Measurements from ENCODE around the gene FSTL3. TPM values are rescaled to one million over a fixed set of nuclear protein-coding genes. Genes with fewer than 3 reads are reported as not detected.

Gene FSTL3
- total RNA-seq, 1 donor: 49.2 TPM

DNA sequence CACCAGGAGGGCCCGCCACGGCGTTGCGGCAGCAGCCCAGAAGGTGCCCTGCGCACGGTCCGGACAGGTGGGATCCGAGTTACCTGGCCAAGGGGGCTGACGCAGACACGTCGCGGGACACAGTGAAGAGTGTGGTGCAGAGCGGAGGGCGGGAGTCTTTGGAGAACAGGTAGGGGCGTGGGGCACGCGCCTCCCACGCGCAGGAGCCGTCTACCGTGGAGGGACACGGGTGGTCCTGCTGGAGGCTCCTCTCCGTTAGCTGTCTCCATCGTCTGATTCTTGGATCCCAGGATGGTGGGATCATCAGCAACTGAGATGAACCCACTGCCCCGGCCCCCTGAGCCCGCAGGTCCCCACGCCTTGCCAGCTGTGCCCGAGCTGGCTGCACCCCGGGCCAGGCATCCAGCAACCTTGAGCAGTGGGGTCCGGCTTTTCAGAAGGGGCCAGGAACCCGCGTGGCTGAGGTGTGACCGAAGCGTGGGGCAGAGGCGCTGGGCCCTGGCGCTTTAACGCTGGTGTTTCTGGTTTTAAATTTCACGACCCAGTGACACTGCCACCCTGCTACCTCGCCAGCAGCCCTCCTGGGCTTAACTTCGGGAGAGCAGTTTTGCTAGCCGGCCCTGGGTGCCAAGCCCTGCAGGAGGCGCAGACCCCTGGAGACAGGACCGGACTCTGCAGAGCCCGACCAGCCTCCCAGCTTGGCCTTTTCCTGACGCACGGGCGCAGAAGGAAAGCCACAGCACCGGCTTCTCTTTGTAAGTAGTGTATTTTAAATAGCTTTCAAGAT is 29.2 kb upstream of the FSTL3 start:
- H3K4me3 ChIP-seq (ENCODE audit: low read depth, low read length): no peak overlapping the region
- DNase-seq (ENCODE audit: low read depth): no peak
- TF ChIP-seq, protein P1, sequence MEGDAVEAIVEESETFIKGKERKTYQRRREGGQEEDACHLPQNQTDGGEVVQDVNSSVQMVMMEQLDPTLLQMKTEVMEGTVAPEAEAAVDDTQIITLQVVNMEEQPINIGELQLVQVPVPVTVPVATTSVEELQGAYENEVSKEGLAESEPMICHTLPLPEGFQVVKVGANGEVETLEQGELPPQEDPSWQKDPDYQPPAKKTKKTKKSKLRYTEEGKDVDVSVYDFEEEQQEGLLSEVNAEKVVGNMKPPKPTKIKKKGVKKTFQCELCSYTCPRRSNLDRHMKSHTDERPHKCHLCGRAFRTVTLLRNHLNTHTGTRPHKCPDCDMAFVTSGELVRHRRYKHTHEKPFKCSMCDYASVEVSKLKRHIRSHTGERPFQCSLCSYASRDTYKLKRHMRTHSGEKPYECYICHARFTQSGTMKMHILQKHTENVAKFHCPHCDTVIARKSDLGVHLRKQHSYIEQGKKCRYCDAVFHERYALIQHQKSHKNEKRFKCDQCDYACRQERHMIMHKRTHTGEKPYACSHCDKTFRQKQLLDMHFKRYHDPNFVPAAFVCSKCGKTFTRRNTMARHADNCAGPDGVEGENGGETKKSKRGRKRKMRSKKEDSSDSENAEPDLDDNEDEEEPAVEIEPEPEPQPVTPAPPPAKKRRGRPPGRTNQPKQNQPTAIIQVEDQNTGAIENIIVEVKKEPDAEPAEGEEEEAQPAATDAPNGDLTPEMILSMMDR (IDR thresholded peaks at IDR 0.05; ENCODE audit: insufficient read depth, low read depth, low read length): no peak

DNA sequence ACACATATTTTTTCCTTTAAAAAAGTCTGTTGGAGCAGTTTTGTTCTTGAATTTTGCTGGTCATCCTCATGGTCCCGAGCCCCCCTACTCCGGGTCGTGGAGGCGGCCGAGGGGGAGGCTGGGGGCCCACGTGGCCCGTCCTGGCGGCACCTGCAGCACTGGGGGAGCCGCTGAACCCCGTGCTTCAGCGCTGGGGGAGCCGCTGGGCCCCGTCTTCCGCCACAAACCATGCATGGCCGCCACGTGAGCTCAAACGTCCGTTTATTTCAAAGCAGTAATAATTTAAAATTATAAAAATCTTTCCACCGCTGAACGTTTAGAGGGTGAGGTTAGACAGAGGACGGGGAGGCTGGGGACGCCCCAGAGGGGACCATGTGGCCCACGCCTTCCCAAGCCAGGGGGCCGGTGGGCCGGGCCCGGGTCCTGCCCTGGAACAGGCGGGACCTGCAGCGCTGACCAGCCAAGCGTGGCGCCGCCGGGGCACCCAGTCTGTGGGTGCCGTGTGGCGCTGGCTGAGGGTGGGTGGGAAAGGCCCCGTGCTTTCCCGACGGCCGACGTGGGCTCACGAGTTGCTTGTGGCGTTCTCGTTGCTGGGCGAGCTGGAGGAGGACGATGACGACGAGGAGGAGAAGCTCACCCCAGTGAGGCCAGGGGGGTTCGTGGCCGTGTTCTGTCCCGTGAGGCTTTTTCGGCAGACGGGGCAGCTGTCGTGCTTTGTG is 28.5 kb upstream of the FSTL3 start:
- no peak for DNase-seq (ENCODE audit: low read depth)
- TF ChIP-seq, protein P1 (IDR thresholded peaks at IDR 0.05; ENCODE audit: insufficient read depth, low read depth, low read length): no peak
- no peak overlapping the region for H3K4me3 ChIP-seq (ENCODE audit: low read depth, low read length)

DNA sequence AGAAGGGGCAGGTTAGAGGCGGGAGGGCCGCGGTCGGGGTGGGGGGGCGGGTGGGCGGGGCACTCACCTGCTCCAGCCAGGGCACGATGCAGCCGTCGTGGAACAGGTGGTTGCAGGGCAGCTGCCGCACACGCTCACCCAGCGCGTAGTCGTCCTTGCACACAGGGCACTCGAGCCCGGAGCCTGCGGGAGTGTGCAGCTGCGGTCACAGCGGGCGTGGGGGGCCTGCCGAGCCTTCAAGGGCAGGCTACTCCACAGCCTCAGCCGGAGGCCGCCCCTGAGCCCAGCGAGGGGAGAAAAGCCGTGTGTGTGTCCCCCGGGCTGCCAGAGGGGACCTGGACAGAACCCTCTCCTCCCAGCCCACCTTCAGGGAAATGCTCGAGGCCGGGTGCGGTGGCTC is 27.9 kb upstream of the FSTL3 start:
- no peak overlapping the region for H3K4me3 ChIP-seq (ENCODE audit: low read depth, low read length)
- DNase-seq (ENCODE audit: low read depth): no peak
- TF ChIP-seq, protein P1 (IDR thresholded peaks at IDR 0.05; ENCODE audit: insufficient read depth, low read depth, low read length): no peak

DNA sequence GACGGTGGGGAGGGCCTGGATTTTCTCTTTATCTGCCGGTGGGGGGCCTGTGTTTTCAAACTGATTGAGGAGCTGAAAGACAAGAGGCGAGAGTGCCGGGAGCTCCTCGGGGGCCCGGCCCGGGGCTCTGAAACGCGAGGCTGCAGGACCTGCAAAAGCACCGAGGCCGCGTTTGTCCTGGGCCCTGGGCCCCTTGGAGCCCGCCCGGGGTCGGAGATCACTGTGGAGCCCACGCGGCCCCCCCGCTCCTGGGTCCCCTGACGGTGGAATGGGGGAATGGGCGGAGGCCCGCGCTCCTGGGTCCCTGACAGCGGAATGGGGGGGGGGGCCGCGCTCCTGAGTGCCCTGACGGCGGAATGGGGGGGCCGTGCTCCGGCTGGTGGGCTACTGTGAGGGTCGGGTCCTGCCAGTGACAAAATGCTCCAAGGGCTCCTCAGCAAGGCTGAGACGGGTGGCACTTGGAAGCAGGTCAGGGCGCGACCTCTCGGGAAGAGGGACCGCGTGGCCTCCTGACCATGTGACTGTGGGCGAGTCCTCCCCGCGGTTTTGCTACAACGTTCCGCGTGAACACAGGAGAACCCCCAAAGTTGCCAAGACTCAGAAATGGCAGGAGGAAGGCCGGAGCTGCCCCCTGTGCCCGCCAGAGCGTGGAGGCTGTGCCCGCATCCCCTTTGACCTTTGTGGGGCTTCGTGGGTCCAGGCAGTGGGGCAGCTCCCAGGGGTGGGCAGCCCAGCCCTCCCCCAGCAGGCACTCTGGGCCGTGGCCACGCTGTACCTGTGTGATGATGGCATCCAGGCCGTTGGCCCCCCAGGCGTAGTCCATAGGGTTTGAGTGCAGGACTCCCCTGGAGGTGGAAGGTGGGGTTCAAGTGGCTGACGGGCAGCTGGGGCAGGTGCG is 27.0 kb upstream of the FSTL3 start:
- H3K4me3 ChIP-seq (ENCODE audit: low read depth, low read length): no peak overlapping the region
- TF ChIP-seq, protein P1 (IDR thresholded peaks at IDR 0.05; ENCODE audit: insufficient read depth, low read depth, low read length): no peak
- DNase-seq (ENCODE audit: low read depth): no peak

DNA sequence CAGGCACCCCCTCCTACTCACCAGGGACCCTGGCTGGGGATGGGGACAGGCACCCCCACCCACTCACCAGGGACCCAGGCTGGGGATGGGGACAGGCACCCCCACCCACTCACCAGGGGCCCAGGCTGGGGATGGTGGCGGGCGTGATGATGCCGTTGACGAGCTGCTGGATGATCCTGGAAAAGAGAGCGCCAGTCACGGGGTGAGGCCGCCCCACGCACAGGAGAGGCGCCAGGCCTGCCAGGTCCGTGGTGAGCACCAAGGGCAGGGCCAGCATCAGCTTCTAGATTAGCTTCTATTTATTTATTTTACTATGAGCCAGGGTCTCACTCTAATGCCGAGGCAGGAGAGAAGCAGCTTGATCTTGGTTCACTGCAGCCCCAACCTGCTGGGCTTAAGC is 26.1 kb upstream of the FSTL3 start:
- TF ChIP-seq, protein P1 (IDR thresholded peaks at IDR 0.05; ENCODE audit: insufficient read depth, low read depth, low read length): no peak
- no peak for DNase-seq (ENCODE audit: low read depth)
- H3K4me3 ChIP-seq (ENCODE audit: low read depth, low read length): no peak overlapping the region

DNA sequence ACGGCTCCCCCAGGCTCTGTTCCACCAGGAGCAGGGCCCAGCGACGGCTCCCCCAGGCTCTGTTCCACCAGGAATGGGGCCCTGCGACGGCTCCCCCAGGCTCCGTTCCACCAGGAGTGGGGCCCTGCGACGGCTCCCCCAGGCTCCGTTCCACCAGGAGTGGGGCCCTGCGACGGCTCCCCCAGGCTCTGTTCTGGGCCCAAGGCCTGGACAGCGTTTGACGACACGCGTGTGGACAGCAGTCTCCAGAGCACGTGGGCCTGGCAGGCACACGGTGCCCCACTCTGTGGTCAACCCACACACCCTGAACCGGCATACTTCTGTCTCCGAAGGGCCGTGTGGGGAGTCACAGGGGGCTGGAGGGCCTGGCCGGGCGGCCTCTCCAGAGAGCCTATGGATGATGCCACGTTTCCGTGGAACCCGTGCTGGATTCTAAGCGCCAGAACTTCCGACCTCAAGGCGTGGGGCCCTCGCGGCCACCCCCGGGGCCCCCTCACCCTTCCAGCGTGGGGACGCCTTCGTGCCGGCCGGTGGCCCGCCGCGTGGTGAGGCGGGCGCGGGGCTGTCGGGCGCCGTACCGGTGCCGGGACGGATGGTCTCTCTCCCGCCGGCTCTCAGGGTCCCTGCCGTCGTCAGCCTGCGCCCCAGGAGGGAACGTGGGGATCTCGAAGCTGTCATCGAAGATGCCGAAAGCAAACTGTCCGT is 24.9 kb upstream of the FSTL3 start:
- TF ChIP-seq, protein P1 (IDR thresholded peaks at IDR 0.05; ENCODE audit: insufficient read depth, low read depth, low read length): no peak
- no peak for DNase-seq (ENCODE audit: low read depth)
- H3K4me3 ChIP-seq (ENCODE audit: low read depth, low read length): no peak overlapping the region
